Left ventricle myocardium inferior (tissue), 1 donor: ENCODE results near the gene CASKIN1. TPM values are rescaled to one million over a fixed set of nuclear protein-coding genes. Genes with fewer than 3 reads are reported as not detected.

ENCODE experiments used
- DNase-seq: peaks from one replicate; pipeline ENCODE4 v3.0.0-alpha.2; 2020
- H3K27ac ChIP-seq: fragments of 200-600 bp; replicated peaks from 2 replicates; pipeline ENCODE4 v1.8.0; 2021
- H3K27me3 ChIP-seq: fragments of 200-600 bp; 2 replicates; pipeline ENCODE4 v1.8.0; 2021; ENCODE audit warnings: low read depth
- H3K36me3 ChIP-seq: fragments of 200-600 bp; 2 replicates; pipeline ENCODE4 v1.8.0; 2021
- H3K4me1 ChIP-seq: fragments of 200-600 bp; 2 replicates; pipeline ENCODE4 v1.8.0; 2021
- H3K4me3 ChIP-seq: fragments of 200-600 bp; 2 replicates; pipeline ENCODE4 v1.8.0; 2021; ENCODE audit warnings: mild to moderate bottlenecking, moderate library complexity
- H3K9me3 ChIP-seq: fragments of 200-600 bp; replicated peaks from 2 replicates; pipeline ENCODE4 v1.8.0; 2021
- CTCF ChIP-seq: fragments of 200-600 bp; IDR thresholded peaks from 2 replicates; pipeline ENCODE4 v1.8.0; 2021; ENCODE audit warnings: antibody characterized with exemption, mild to moderate bottlenecking, borderline replicate concordance
- intact Hi-C: fragments of 100-400 bp; cut with micrococcal nuclease; formaldehyde crosslinking; loops from one replicate; pipeline ENCODE4 v1.11.0; 2022
- total RNA-seq: library from RNA; stranded (reverse); fragmentation: NEBNext Ultra II Directional; extraction: Animal tissue kit (Norgen Biotek cat#: 25700); gene quantifications from one replicate; pipeline ENCODE4 v1.2.1, GENCODE V29; 2021
- donor health status: DM: no; HTN: yes; CAD: no; lungs with severe emphysema.

Gene CASKIN1
- total RNA-seq, 1 donor from 2014 or later, result 4.0 TPM

GRCh38 chr16:2226918-2227317 lies 30.5 kb upstream of the CASKIN1 start:
- no peaks in the 10 kb centered on the region for H3K27me3 ChIP-seq
- peaks cover 45% of the 10 kb centered on the region for H3K36me3 ChIP-seq
- peak overlapping the region; percentile 38 for H3K27ac ChIP-seq
- no peaks in the 10 kb centered on the region for H3K9me3 ChIP-seq
- peaks cover 42% of the 10 kb centered on the region for H3K4me1 ChIP-seq
- intact Hi-C loops, result no loop called here
- no peak for DNase-seq
- TF ChIP-seq CTCF, result no peak
- no peak overlapping the region for H3K4me3 ChIP-seq

- H3K4me1 ChIP-seq, result peaks cover 42% of the 10 kb centered on the region
- H3K4me3 ChIP-seq, result no peak overlapping the region
- no peak for DNase-seq
- peaks cover 39% of the 10 kb centered on the region for H3K36me3 ChIP-seq
- no peaks in the 10 kb centered on the region for H3K27me3 ChIP-seq
- no peak for TF ChIP-seq CTCF
- peak overlapping the region; percentile 38 for H3K27ac ChIP-seq
- intact Hi-C loops, result no loop called here
- H3K9me3 ChIP-seq, result no peaks in the 10 kb centered on the region
Observed at GRCh38 chr16:2226245-2226793, 29.9 kb upstream of the CASKIN1 start.

- H3K36me3 ChIP-seq, result peaks cover 21% of the 10 kb centered on the region
- intact Hi-C loops, result no loop called here
- DNase-seq, result no peak
- H3K27ac ChIP-seq, result peak overlapping the region; percentile 87
- H3K27me3 ChIP-seq, result no peaks in the 10 kb centered on the region
- H3K4me3 ChIP-seq, result peak overlapping the region; percentile 93
- no peaks in the 10 kb centered on the region for H3K9me3 ChIP-seq
- TF ChIP-seq CTCF, result no peak
- H3K4me1 ChIP-seq, result peaks cover 42% of the 10 kb centered on the region
Observed at GRCh38 chr16:2223942-2224486, 27.6 kb upstream of the CASKIN1 start.

GRCh38 chr16:2223221-2223941 lies 27.0 kb upstream of the CASKIN1 start, which contains the start of gene E4F1:
TSS of gene E4F1 (plus strand) at chr16:2223591. CDS start at chr16:2223614, 23 bp downstream.
- Histone ChIP-seq H3K4me3 (peak within 1 kb of the TSS; percentile 93), H3K36me3 (peaks cover 15% of the 10 kb centered on the region), H3K9me3 (no peaks in the 10 kb centered on the region), H3K27me3 (no peaks in the 10 kb centered on the region), H3K4me1 (peaks cover 42% of the 10 kb centered on the region), H3K27ac (peak within 1 kb of the TSS; percentile 87)
- peak; percentile 100 for DNase-seq
- intact Hi-C loops, result no loop called here
- TF ChIP-seq CTCF, result peak; percentile 42

- Histone ChIP-seq H3K9me3 (no peaks in the 10 kb centered on the region), H3K27ac (no peak overlapping the region), H3K4me1 (peaks cover 40% of the 10 kb centered on the region), H3K36me3 (no peaks in the 10 kb centered on the region), H3K4me3 (no peak overlapping the region), H3K27me3 (no peaks in the 10 kb centered on the region)
- TF ChIP-seq CTCF, result no peak
- intact Hi-C loops, result no loop called here
- DNase-seq, result no peak
Observed at GRCh38 chr16:2216330-2216729, 19.9 kb upstream of the CASKIN1 start.
